Gastroesophageal sphincter (tissue), 4 donors: Measurements from ENCODE around the gene ABHD16A. TPM values are rescaled to one million over a fixed set of nuclear protein-coding genes. Genes with fewer than 3 reads are reported as not detected.

Source experiments
- ATAC-seq: fragments of 150-250 bp; one replicate; pipeline ENCODE4 v1.9.1; 2016; ENCODE audit warnings: mild to moderate bottlenecking, moderate library complexity
- H3K27ac ChIP-seq, 4 donors: fragments of 200-600 bp; sonication (generic) in 3 of 4; 1 replicate in 3 of 4; 2 replicates in 1 of 4; pipeline ENCODE4 v1.5.1; 2016 to 2019
- H3K27me3 ChIP-seq: fragments of 200-600 bp; sonication (generic); one replicate; pipeline ENCODE4 v1.5.1; 2019
- H3K36me3 ChIP-seq, 2 donors: fragments of 200-600 bp; sonication (generic); one replicate each; pipeline ENCODE4 v1.5.1; 2019; ENCODE audit warnings: control low read depth in 1 of 2
- H3K4me1 ChIP-seq, 3 donors: fragments of 200-600 bp; sonication (generic); 1 replicate in 2 of 3; 2 replicates in 1 of 3; pipeline ENCODE4 v1.5.1; 2016 to 2019; ENCODE audit warnings: control low read depth in 2 of 3
- H3K4me3 ChIP-seq, 2 donors: fragments of 200-600 bp; sonication (generic); one replicate each; pipeline ENCODE4 v1.5.1; 2019; ENCODE audit warnings: mild to moderate bottlenecking in 1 of 2, moderate library complexity in 1 of 2
- H3K9me3 ChIP-seq, 3 donors: fragments of 200-600 bp; sonication (generic); one replicate each; pipeline ENCODE4 v1.5.1; 2017 to 2019; ENCODE audit warnings: control low read depth in 2 of 3
- CTCF ChIP-seq, 4 experiments: fragments of 200-600 bp in 2 of 4; fragments of 450-650 bp in 2 of 4; sonication (generic) in 1 of 4; IDR thresholded peaks; one replicate each; pipeline ENCODE4 v1.5.1; 2017 to 2019; ENCODE audit warnings: antibody characterized with exemption in 4 of 4, mild to moderate bottlenecking in 2 of 4, moderate library complexity in 2 of 4
- EP300 ChIP-seq: sonication (generic); formaldehyde crosslinking; IDR thresholded peaks from one replicate; pipeline ENCODE4 v1.6.1; 2017; ENCODE audit warnings: antibody characterized with exemption, mild to moderate bottlenecking
- POLR2A ChIP-seq, 2 donors: fragments of 450-650 bp; IDR thresholded peaks; one replicate each; pipeline ENCODE4 v1.6.1; 2017; ENCODE audit warnings: antibody characterized with exemption in 2 of 2, mild to moderate bottlenecking in 2 of 2, moderate library complexity in 1 of 2
- POLR2AphosphoS5 ChIP-seq: sonication (generic); formaldehyde crosslinking; IDR thresholded peaks from one replicate; pipeline ENCODE4 v1.6.1; 2017; ENCODE audit warnings: antibody characterized with exemption
- WGBS, 2 donors: methylation state at CpG; one replicate each; pipeline ENCODE4 v1.1.5; 2018; ENCODE audit warnings: low coverage in 1 of 2; 5-methylcytosine and 5-hydroxymethylcytosine counted together
- small RNA-seq, 4 donors: library from RNA; depleted of rRNA; stranded (forward); fragments of <200 nt; gene quantifications; one replicate each; pipeline ENCODE3, GENCODE V24; 2016
- total RNA-seq, 4 donors: library from RNA; depleted of rRNA; stranded (reverse); fragments of >200 nt; gene quantifications; one replicate each; pipeline ENCODE4 v1.1.0, GENCODE V29; 2016

ABHD16A gene
- total RNA-seq, 4 donors from 2014 or later: 37.4 to 49.8 (median 47.2) TPM

DNA sequence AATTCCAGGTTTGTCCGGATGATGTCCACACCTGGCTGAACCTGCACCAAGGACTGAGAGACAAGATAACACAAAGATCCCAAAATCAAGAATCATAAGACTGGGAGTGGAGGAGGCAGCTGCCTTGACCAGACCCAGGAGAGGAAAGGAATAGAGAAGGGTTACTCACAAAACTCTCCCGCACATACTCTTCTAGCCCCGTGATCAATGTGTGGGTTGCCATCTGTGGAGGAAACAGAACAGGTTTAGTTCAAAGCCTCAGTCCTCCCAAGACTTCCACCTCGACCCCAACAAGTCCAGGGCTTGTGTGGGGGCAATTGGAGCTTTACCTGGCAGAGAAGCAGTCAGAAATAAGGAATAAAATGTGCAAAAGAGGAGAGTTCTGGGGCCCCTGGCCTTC is 61.8 kb downstream of the ABHD16A start:
- Histone ChIP-seq H3K27me3 (no peaks in the 10 kb centered on the region), H3K9me3 (no peaks in the 10 kb centered on the region), H3K27ac (no peak overlapping the region), H3K36me3 (peaks cover 0 to 100% of the 10 kb centered on the region in 2 donors), H3K4me1 (no peaks in the 10 kb centered on the region), H3K4me3 (no peak overlapping the region)
- no peak for TF ChIP-seq CTCF (IDR thresholded peaks at IDR 0.05)
- no peak for TF ChIP-seq EP300
- no peak for ATAC-seq
- 79% methylated on average over 3 of the region's 4 CpGs; no CpG with 5 or more reads in 1 of the 2 donors for WGBS, 2 donors

DNA sequence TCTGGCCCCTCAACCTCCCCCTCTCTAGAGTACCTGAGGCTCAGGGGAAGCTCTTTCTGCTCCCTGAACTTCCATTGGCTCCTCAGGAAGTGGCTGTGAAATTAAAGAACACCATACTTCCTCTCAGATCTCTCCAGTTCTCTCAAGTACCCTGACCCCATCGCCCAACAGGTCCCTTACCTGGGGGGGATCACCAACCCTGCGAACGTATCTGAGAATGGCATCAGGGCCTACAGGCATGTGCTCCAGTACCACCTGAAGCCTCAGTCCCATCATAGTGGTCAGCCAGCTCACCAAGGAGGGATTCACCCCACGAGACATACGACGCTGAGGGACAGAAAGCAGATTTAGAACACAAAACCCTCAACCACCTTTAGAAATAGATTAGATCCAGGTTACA is 62.5 kb downstream of the ABHD16A start:
- Histone ChIP-seq H3K36me3 (peaks cover 0 to 100% of the 10 kb centered on the region in 2 donors), H3K9me3 (no peaks in the 10 kb centered on the region), H3K27me3 (no peaks in the 10 kb centered on the region), H3K4me1 (no peaks in the 10 kb centered on the region), H3K4me3 (no peak overlapping the region), H3K27ac (no peak overlapping the region)
- TF ChIP-seq POLR2AphosphoS5 (no peak), EP300 (no peak), CTCF (IDR thresholded peaks at IDR 0.05) (no peak), POLR2A (IDR thresholded peaks at IDR 0.05) (no peak)
- no peak for ATAC-seq
- no CpG with 5 or more reads among the region's 6 CpGs for WGBS, 2 donors

DNA sequence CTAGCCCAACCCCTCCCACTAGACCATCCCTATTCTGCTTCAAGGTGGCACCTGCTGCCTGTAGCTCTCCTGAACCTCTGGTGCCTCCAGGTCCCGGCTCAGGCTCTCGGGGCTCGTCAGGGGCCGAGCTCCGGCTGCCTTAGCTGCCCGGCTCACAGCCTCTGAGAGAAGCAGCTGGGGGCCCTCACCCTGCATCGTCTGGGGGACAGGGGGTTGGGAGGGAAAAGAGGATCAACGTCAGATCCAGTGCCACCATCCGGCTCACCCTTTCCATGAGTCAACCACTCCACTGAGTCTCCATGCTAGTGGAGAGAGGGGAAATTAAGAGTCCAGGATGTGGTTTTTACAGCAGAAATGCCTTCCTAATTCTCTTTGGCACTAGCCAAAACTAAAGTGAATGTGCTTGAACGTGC is 63.7 kb downstream of the ABHD16A start:
- Histone ChIP-seq H3K27ac (peak overlapping the region in 1 of 4 donors; percentile 17), H3K9me3 (no peaks in the 10 kb centered on the region), H3K4me3 (no peak overlapping the region), H3K27me3 (no peaks in the 10 kb centered on the region), H3K36me3 (peaks cover 0 to 100% of the 10 kb centered on the region in 2 donors), H3K4me1 (no peaks in the 10 kb centered on the region)
- TF ChIP-seq POLR2AphosphoS5 (no peak), POLR2A (IDR thresholded peaks at IDR 0.05) (no peak), EP300 (no peak), CTCF (IDR thresholded peaks at IDR 0.05) (no peak)
- WGBS, 2 donors: 52 to 78% methylated on average over 1 to 3 of the region's 10 CpGs
- no peak for ATAC-seq

DNA sequence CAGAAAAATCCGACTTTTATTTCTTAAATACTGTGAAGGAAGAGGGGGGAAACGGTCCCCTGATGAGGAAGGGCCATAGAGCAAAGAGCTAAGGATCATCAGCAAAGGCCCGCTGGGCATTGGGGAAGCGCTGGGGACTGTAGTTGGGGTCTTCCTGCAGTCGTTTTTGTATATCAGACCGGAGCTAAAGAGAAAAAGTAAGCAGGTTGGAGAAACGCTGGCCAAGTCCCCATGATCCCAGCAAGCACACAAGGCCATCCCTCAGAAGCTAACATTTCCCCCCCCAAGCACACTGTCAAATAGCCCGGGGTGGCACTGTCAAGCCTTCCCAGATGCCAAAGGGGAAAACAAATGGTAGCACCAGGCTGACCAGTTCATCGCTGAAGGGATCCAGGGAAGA is 64.1 kb downstream of the ABHD16A start:
- TF ChIP-seq POLR2A (IDR thresholded peaks at IDR 0.05) (no peak), POLR2AphosphoS5 (no peak), EP300 (no peak), CTCF (IDR thresholded peaks at IDR 0.05) (no peak)
- Histone ChIP-seq H3K4me3 (no peak overlapping the region), H3K4me1 (no peaks in the 10 kb centered on the region), H3K36me3 (peaks cover 0 to 100% of the 10 kb centered on the region in 2 donors), H3K9me3 (no peaks in the 10 kb centered on the region), H3K27me3 (no peaks in the 10 kb centered on the region), H3K27ac (peak overlapping the region in 1 of 4 donors; percentile 17)
- no peak for ATAC-seq
- WGBS, 2 donors: 70 to 74% methylated on average over 8 to 9 of the region's 9 CpGs

Small RNA genes within 50 kb of the gene (small RNA-seq; reads per million reads assigned to genes)
- gene LY6G6D (0 reads per million in 4 donors), gene MIR4646 (0 to 0.37 (median 0) reads per million in 4 donors), gene RF00019 (0 reads per million in 4 donors)

Other genes with a start within 250 kb of the ABHD16A start
- 1 to 10 TPM; 1.7 to 4.8 (median 2.0) TPM for gene MICB, start 205.2 kb downstream of the ABHD16A start, total RNA-seq
- gene MCCD1, start 174.4 kb downstream of the ABHD16A start, total RNA-seq: not detected
- gene DDX39B, start 161.3 kb downstream of the ABHD16A start, total RNA-seq: 100 to 1,000 TPM; 125 to 327 (median 217) TPM
- gene ATP6V1G2, start 156.7 kb downstream of the ABHD16A start, total RNA-seq: 1 to 10 TPM; 1.3 to 5.7 (median 2.9) TPM
- 10 to 100 TPM; 21.3 to 44.2 (median 28.5) TPM for gene NFKBIL1, start 155.7 kb downstream of the ABHD16A start, total RNA-seq
- not detected for gene LTA, start 131.0 kb downstream of the ABHD16A start, total RNA-seq
- gene TNF, start 127.8 kb downstream of the ABHD16A start, total RNA-seq: under 1 TPM in 1 of 4 donors, not detected in 3; 0.81 TPM
- gene LTB, start 120.9 kb downstream of the ABHD16A start, total RNA-seq: under 1 TPM in 1 of 4 donors, not detected in 3; 0.57 TPM
- 1 to 10 TPM; 1.4 to 7.7 (median 6.9) TPM for gene LST1, start 117.0 kb downstream of the ABHD16A start, total RNA-seq
- not detected for gene NCR3, start 110.3 kb downstream of the ABHD16A start, total RNA-seq
- gene AIF1, start 88.1 kb downstream of the ABHD16A start, total RNA-seq: 10 to 100 TPM in 3 of 4 donors, 1 to 10 TPM in 1; 5.6 to 46.4 (median 21.3) TPM
- 100 to 1,000 TPM in 1 of 4 donors, 10 to 100 TPM in 3; 47.9 to 137 (median 76.2) TPM for gene PRRC2A, start 82.6 kb downstream of the ABHD16A start, total RNA-seq
- gene BAG6, start 50.7 kb downstream of the ABHD16A start, total RNA-seq: 100 to 1,000 TPM; 131 to 252 (median 190) TPM
- gene APOM, start 47.4 kb downstream of the ABHD16A start, total RNA-seq: 1 to 10 TPM in 3 of 4 donors, under 1 TPM in 1; 0.62 to 7.4 (median 3.2) TPM
- gene C6orf47, start 42.5 kb downstream of the ABHD16A start, total RNA-seq: 10 to 100 TPM; 30.0 to 40.0 (median 36.1) TPM
- 10 to 100 TPM; 17.1 to 22.3 (median 17.9) TPM for gene GPANK1, start 38.3 kb downstream of the ABHD16A start, total RNA-seq
- gene CSNK2B, start 37.2 kb downstream of the ABHD16A start, total RNA-seq: 100 to 1,000 TPM; 162 to 197 (median 167) TPM
- 1 to 10 TPM in 3 of 4 donors, under 1 TPM in 1; 0.10 to 9.3 (median 3.9) TPM for gene LY6G5B, start 33.3 kb downstream of the ABHD16A start, total RNA-seq
- 1 to 10 TPM in 1 of 4 donors, under 1 TPM in 1, not detected in 2; 0.94 to 1.9 TPM for gene LY6G5C, start 22.3 kb downstream of the ABHD16A start, total RNA-seq
- not detected for gene LY6G6F, start 3.5 kb upstream of the ABHD16A start, total RNA-seq
- not detected for gene LY6G6D, start 12.0 kb upstream of the ABHD16A start, total RNA-seq
- not detected for gene LY6G6C, start 18.4 kb upstream of the ABHD16A start, total RNA-seq
- under 1 TPM in 1 of 4 donors, not detected in 3; 0.54 TPM for gene MPIG6B, start 20.0 kb upstream of the ABHD16A start, total RNA-seq
- 100 to 1,000 TPM in 2 of 4 donors, 10 to 100 TPM in 2; 75.6 to 127 (median 99.0) TPM for gene DDAH2, start 26.0 kb upstream of the ABHD16A start, total RNA-seq
- 100 to 1,000 TPM; 191 to 427 (median 276) TPM for gene CLIC1, start 33.2 kb upstream of the ABHD16A start, total RNA-seq
- 10 to 100 TPM in 1 of 4 donors, 1 to 10 TPM in 3; 1.9 to 12.7 (median 6.7) TPM for gene MSH5, start 36.7 kb upstream of the ABHD16A start, total RNA-seq
- gene SAPCD1, start 59.3 kb upstream of the ABHD16A start, total RNA-seq: 1 to 10 TPM in 1 of 4 donors, under 1 TPM in 1, not detected in 2; 0.93 to 1.1 TPM
- gene VWA7, start 74.0 kb upstream of the ABHD16A start, total RNA-seq: under 1 TPM; 0.12 to 0.54 (median 0.31) TPM
- gene VARS1, start 92.4 kb upstream of the ABHD16A start, total RNA-seq: 10 to 100 TPM; 25.4 to 50.6 (median 29.9) TPM
- gene LSM2, start 103.6 kb upstream of the ABHD16A start, total RNA-seq: 10 to 100 TPM; 18.0 to 31.7 (median 28.5) TPM
- gene HSPA1L, start 112.0 kb upstream of the ABHD16A start, total RNA-seq: 1 to 10 TPM; 1.9 to 3.9 (median 2.6) TPM
- gene HSPA1A, start 112.2 kb upstream of the ABHD16A start, total RNA-seq: 100 to 1,000 TPM; 287 to 496 (median 351) TPM
- 100 to 1,000 TPM; 198 to 260 (median 219) TPM for gene HSPA1B, start 124.4 kb upstream of the ABHD16A start, total RNA-seq
- gene NEU1, start 159.5 kb upstream of the ABHD16A start, total RNA-seq: 10 to 100 TPM; 28.2 to 39.1 (median 30.5) TPM
- gene SLC44A4, start 175.7 kb upstream of the ABHD16A start, total RNA-seq: 1 to 10 TPM in 2 of 4 donors, not detected in 2; 1.1 to 4.5 TPM
- gene EHMT2, start 194.4 kb upstream of the ABHD16A start, total RNA-seq: 10 to 100 TPM; 29.5 to 43.4 (median 35.5) TPM
- 1 to 10 TPM in 2 of 4 donors, under 1 TPM in 2; 0.40 to 2.0 (median 0.86) TPM for gene ZBTB12, start 198.8 kb upstream of the ABHD16A start, total RNA-seq
- gene C2, start 224.4 kb upstream of the ABHD16A start, total RNA-seq: 10 to 100 TPM in 3 of 4 donors, 1 to 10 TPM in 1; 3.3 to 33.4 (median 14.4) TPM
- 10 to 100 TPM in 3 of 4 donors, 1 to 10 TPM in 1; 8.1 to 42.6 (median 23.1) TPM for gene CFB, start 242.8 kb upstream of the ABHD16A start, total RNA-seq